Endothelial cell of umbilical vein (primary cell): ENCODE results near the gene CTDP1. TPM values are rescaled to one million over a fixed set of nuclear protein-coding genes. Genes with fewer than 3 reads are reported as not detected.

Experiments
- BruUV-seq: library from RNA; stranded (reverse); fragments of 400-500 nt; replicated peaks from 2 replicates; lab custom pipeline; 2021; lab: Mats Ljungman, UMichigan
- CTCF ChIA-PET: fragments of 300-600, 350-600 bp; sonication (Branson Sonifier 250); formaldehyde crosslinking; loops from one replicate; lab custom pipeline; 2021; ENCODE audit warnings: antibody characterized with exemption, inconsistent platforms; lab: Charles Lee
- POLR2A ChIA-PET: fragments of 300-600, 350-600 bp; sonication (Branson Sonifier 250); formaldehyde crosslinking; loops from one replicate; lab custom pipeline; 2021; ENCODE audit warnings: antibody characterized with exemption, inconsistent platforms; lab: Charles Lee
- DNase-seq: peaks from one replicate; pipeline ENCODE4 v3.0.0-alpha.2; 2011; ENCODE audit warnings: low read depth, low spot score
- FAIRE-seq: peaks from 2 replicates; lab custom pipeline; 2011; peaks lifted over from hg19 to GRCh38; lab: Jason Lieb, UNC
- H2AFZ ChIP-seq: 2 replicates; pipeline ENCODE4 v1.6.0; 2012; ENCODE audit warnings: low read depth, low read length, control low read depth, inconsistent platforms
- H3K27ac ChIP-seq: 2 replicates; pipeline ENCODE4 v1.5.1; 2011; ENCODE audit warnings: low read depth, mild to moderate bottlenecking, control low read depth, low read length, moderate library complexity; ENCODE audit not compliant: insufficient read depth
- H3K27me3 ChIP-seq, 2 experiments: 2 replicates each; pipeline versions ENCODE4 v1.6.0 to v1.6.1; 2011; ENCODE audit warnings: low read length in 2 of 2, mixed read lengths in 1 of 2; ENCODE audit not compliant: control insufficient read depth in 2 of 2, insufficient read depth in 2 of 2
- H3K36me3 ChIP-seq, 2 experiments: 2 replicates in 1 of 2; 3 replicates in 1 of 2; pipeline ENCODE4 v1.5.1; 2011; ENCODE audit warnings: low read length in 2 of 2, mild to moderate bottlenecking in 1 of 2, moderate library complexity in 1 of 2; ENCODE audit not compliant: control insufficient read depth in 2 of 2, insufficient read depth in 2 of 2; ENCODE audit errors: extremely low read depth in 1 of 2
- H3K4me1 ChIP-seq: 3 replicates; pipeline ENCODE4 v1.5.1; 2011; ENCODE audit warnings: mild to moderate bottlenecking, low read length; ENCODE audit not compliant: control insufficient read depth, insufficient read depth; ENCODE audit errors: extremely low read depth
- H3K4me2 ChIP-seq: 2 replicates; pipeline ENCODE4 v1.6.1; 2011; ENCODE audit warnings: low read length, control low read depth, mixed read lengths; ENCODE audit not compliant: insufficient read depth
- H3K4me3 ChIP-seq, 3 experiments: fragments of 200-600 bp in 1 of 3; sonication (generic), shearing (Covaris generic) in 1 of 3; replicated peaks in 1 of 3; 2 replicates each; pipeline ENCODE4 v1.5.1; 2011 to 2016; ENCODE audit warnings: control low read depth in 3 of 3, low read length in 3 of 3, mild to moderate bottlenecking in 2 of 3, inconsistent platforms in 1 of 3, low read depth in 1 of 3, moderate library complexity in 1 of 3; ENCODE audit not compliant: insufficient read depth in 1 of 3
- H3K79me2 ChIP-seq: 2 replicates; pipeline ENCODE4 v1.6.0; 2012; ENCODE audit warnings: low read length, inconsistent platforms; ENCODE audit not compliant: control insufficient read depth, insufficient read depth
- H3K9ac ChIP-seq: replicated peaks from 2 replicates; pipeline ENCODE3; 2011; ENCODE audit warnings: low read length, control low read depth; ENCODE audit not compliant: insufficient read depth; ENCODE audit errors: extremely low read depth
- H3K9me1 ChIP-seq: replicated peaks from 3 replicates; pipeline ENCODE4 v1.6.0; 2011; ENCODE audit warnings: mild to moderate bottlenecking, low read length; ENCODE audit not compliant: control insufficient read depth, insufficient read depth; ENCODE audit errors: extremely low read depth
- H3K9me3 ChIP-seq: replicated peaks from 2 replicates; pipeline ENCODE4 v1.5.1; 2012; ENCODE audit warnings: low read length, inconsistent platforms; ENCODE audit not compliant: control insufficient read depth, insufficient read depth
- H4K20me1 ChIP-seq: replicated peaks from 2 replicates; pipeline ENCODE3; 2011; ENCODE audit warnings: mild to moderate bottlenecking, low read length; ENCODE audit not compliant: control insufficient read depth, insufficient read depth; ENCODE audit errors: extremely low read depth
- CTCF ChIP-seq, 2 donors: IDR thresholded peaks; 1 replicate in 1 of 2; 2 replicates in 1 of 2; pipeline ENCODE4 v1.5.1; 2011; ENCODE audit warnings: low read length in 2 of 2, mild to moderate bottlenecking in 2 of 2, moderate library complexity in 2 of 2, control low read depth in 1 of 2, inconsistent platforms in 1 of 2, low read depth in 1 of 2; ENCODE audit not compliant: insufficient read depth in 1 of 2; ENCODE audit errors: extremely low read depth in 1 of 2
- EZH2 ChIP-seq: IDR thresholded peaks from 2 replicates; pipeline ENCODE4 v1.6.1; 2012; ENCODE audit warnings: borderline replicate concordance, low read depth, mild to moderate bottlenecking, moderate library complexity, low read length, inconsistent platforms; ENCODE audit not compliant: severe bottlenecking
- FOS ChIP-seq: IDR thresholded peaks from 2 replicates; pipeline ENCODE4 v1.6.1; 2011; ENCODE audit warnings: mild to moderate bottlenecking, low read length, moderate library complexity, borderline replicate concordance; ENCODE audit not compliant: insufficient read depth
- GATA2 ChIP-seq: IDR thresholded peaks from 2 replicates; pipeline ENCODE4 v1.7.0; 2011; ENCODE audit warnings: low read depth, mild to moderate bottlenecking, moderate library complexity, mixed read lengths, low read length; ENCODE audit not compliant: insufficient read length, insufficient read depth
- JUN ChIP-seq: IDR thresholded peaks from 2 replicates; pipeline ENCODE4 v1.6.1; 2011; ENCODE audit warnings: borderline replicate concordance, low read depth; ENCODE audit not compliant: insufficient read length, insufficient read depth
- MAX ChIP-seq: IDR thresholded peaks from 2 replicates; pipeline ENCODE4 v1.6.1; 2011; ENCODE audit not compliant: insufficient read depth, insufficient read length
- MYC ChIP-seq: IDR thresholded peaks from one replicate; pipeline ENCODE4 v1.6.1; 2011; ENCODE audit warnings: mild to moderate bottlenecking, low read depth, low read length
- POLR2A ChIP-seq: IDR thresholded peaks from 2 replicates; pipeline ENCODE4 v1.6.1; 2012; ENCODE audit warnings: low read depth, mild to moderate bottlenecking, control low read depth, low read length
- POLR2AphosphoS5 ChIP-seq: IDR thresholded peaks from 2 replicates; pipeline ENCODE4 v1.6.1; 2012; ENCODE audit warnings: low read depth, mild to moderate bottlenecking, control low read depth, low read length, moderate library complexity; ENCODE audit not compliant: insufficient read depth
- dilution Hi-C: fragments of 300-500 bp; cut with MboI; formaldehyde crosslinking; loops from one replicate; pipeline ENCODE4 v1.15.0; 2019; ENCODE audit warnings: low sequenced_read_pairs; ENCODE audit not compliant: extremely low pct_ligation_motif_present
- intact Hi-C: fragments of 100-400 bp; cut with micrococcal nuclease; formaldehyde crosslinking; loops from one replicate; pipeline ENCODE4 v1.10.0; 2022
- polyA plus RNA-seq, 4 experiments: library from polyadenylated mRNA; depleted of rRNA in 3 of 4; stranded (reverse) in 3 of 4; unstranded in 1 of 4; fragments of >200 nt; gene quantifications; 2 replicates each; pipeline versions ENCODE4 v1.2.1 to v1.2.3, GENCODE V29; 2011 to 2012; ENCODE audit warnings: missing spikeins in 1 of 4
- total RNA-seq: library from RNA; stranded (reverse); gene quantifications from 2 replicates; pipeline ENCODE4 v1.2.3, GENCODE V29; 2021

CTDP1 gene
- total and polyA plus RNA-seq, 2 donors (not counting 3 experiments of a cell fraction or from before 2014, with no cell fraction given): 15.3 to 27.6 TPM

- no peaks in the 10 kb centered on the region for H3K9me3 ChIP-seq
- dilution Hi-C loops (no loop called here), intact Hi-C loops (no loop called here)
- H3K79me2 ChIP-seq: peaks cover 63% of the 10 kb centered on the region
- peak overlapping the region; percentile 60 for H3K9ac ChIP-seq
- DNase-seq (no peak), FAIRE-seq (no peak)
- H4K20me1 ChIP-seq: no peaks in the 10 kb centered on the region
- peak overlapping the region; percentile 71 for H3K4me2 ChIP-seq
- peak overlapping the region; percentile 76 to 99 (median 83) for H3K4me3 ChIP-seq
- ChIA-PET CTCF (interaction anchor here (1.1 to 2.0 kb wide), 2 partner anchors 300 to 353 kb away, joined by 5 to 6 read pairs; partner anchors contain the start of gene RBFA), POLR2A (interaction anchor here (0.7 kb wide), 1 partner anchor 353 kb away, joined by 3 read pairs; the partner anchor contains the start of gene RBFA)
- peaks cover 0 to 3% of the 10 kb centered on the region in 2 experiments for H3K36me3 ChIP-seq
- H3K9me1 ChIP-seq: no peaks in the 10 kb centered on the region
- no peak overlapping the region for H3K27ac ChIP-seq
- H2AFZ ChIP-seq: no peak overlapping the region
- BruUV-seq: no TSS peak
- H3K4me1 ChIP-seq: peaks cover 16% of the 10 kb centered on the region
- TF ChIP-seq GATA2 (no peak), POLR2A (no peak), JUN (no peak), MAX (no peak), CTCF (IDR thresholded peaks at IDR 0.05; ENCODE audit: extremely low read depth in 1 of 2, insufficient read depth in 1 of 2, low read depth in 1 of 2, low read length in 2 of 2) (no peak), POLR2AphosphoS5 (no peak), FOS (no peak), EZH2 (no peak), MYC (no peak)
- H3K27me3 ChIP-seq: no peaks in the 10 kb centered on the region
These were observed 1.3 kb downstream of the CTDP1 start for GRCh38 chr18:79680891-79681339.
